IPS DF 4.7 (cell line): ENCODE data around the gene CYB561.

Source experiments
- DNase-seq: peaks from one replicate; pipeline ENCODE4 v3.0.0-alpha.2; 2013; ENCODE audit warnings: low spot score; ENCODE audit errors: extremely low read depth

CYB561 gene

GRCh38 chr17:63451150-63451549, 5.0 kb upstream of the CYB561 start:
- no peak for DNase-seq

DNA sequence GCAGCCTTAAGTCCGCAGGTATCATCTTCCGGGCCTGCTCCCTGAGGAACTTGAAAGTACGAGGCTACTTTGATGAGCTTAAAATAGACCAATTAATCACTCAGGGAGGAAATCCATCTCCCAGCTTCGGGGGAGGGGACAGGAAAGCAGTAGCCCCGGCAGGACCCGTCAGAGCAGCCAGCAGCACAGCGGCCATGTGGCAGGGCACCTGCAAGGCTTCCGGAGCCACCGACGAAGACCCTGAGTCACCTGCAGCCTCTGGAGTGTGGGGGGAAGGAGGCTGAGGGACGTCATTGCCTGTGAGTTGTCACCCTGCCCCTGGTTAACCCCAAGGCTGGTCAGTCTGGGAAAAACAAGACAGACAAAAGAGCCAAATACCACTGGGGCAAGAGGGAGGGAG, 4.4 kb upstream of the CYB561 start:
- no peak for DNase-seq

DNA sequence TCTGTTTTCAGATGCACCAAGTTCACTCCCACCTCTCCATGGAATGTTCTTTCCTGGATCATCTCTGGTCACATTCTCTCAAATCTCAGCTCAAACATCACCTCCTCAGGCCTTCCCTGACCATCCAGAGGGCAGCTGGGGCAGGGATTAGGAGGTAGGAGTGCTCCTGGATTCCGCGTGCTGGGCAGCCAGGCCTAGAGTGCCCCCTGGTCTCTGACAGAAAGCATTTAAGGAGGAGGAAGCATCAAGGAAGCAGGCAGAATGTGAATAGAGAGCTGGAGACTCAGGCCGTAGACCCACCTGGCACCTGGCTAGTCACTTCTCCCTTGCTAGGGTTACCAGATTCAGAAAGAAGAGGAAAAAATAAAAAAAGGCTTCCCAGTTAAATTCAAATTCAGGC, 2.5 kb upstream of the CYB561 start:
- DNase-seq = no peak

DNA sequence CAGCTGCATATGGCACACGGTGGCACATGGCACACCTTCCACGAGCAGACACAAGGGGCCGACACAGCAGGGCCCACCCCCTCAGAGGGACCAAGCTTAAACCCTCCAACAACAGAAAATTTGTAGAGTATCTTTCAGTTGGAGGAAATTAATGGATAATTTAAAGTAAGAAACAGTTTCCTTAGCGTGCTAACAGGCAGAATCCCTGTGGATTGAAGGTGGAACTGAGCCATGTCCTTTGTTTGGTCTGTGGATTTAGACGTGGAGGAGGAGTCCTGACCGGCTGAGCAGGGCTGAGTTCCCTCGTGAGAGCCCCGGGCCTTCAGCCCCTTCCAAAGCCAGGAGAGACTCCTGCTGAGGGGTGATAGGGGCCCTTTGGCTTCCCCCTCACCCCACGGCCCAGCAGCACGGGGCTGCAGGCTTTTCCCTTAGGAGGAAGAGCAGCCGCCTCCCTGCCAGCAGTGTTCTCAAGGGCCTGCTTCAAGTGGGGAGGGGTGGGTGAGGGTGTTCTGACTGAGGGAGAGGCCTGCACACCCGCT, 1.4 kb upstream of the CYB561 start:
- no peak for DNase-seq

- no peak for DNase-seq
Observed at GRCh38 chr17:63446753-63447470, 806 bp upstream of the CYB561 start.

DNA sequence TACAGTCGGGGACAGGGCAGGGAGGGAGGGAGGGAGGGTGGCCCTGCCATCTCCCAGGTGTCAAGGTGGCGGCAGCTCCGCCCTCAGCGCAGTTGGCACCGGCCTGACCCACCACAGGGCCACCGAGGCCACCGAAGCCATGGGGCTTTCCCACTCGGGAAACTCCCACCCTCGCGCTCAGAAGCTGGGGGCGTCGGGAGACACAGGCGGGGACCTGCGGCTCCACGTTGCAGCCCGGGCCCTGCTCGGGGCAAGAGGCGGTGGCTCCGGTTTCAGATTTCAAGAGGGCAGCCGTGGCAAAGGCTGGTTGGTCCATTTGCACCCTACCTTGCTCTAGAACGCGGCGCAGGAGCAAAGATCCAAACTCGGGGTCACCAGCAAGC, 544 bp downstream of the CYB561 start:
- DNase-seq = no peak

GRCh38 chr17:63445065-63445464, 1.0 kb downstream of the CYB561 start:
- no peak for DNase-seq

GRCh38 chr17:63444457-63444856, 1.6 kb downstream of the CYB561 start:
- no peak for DNase-seq

GRCh38 chr17:63443053-63443452, 3.1 kb downstream of the CYB561 start:
- DNase-seq = no peak

GRCh38 chr17:63442549-63443035, 3.5 kb downstream of the CYB561 start:
- DNase-seq = no peak

GRCh38 chr17:63442074-63442473, 4.0 kb downstream of the CYB561 start:
- DNase-seq = no peak

- DNase-seq = no peak
Observed at GRCh38 chr17:63441654-63442053, 4.5 kb downstream of the CYB561 start.

DNA sequence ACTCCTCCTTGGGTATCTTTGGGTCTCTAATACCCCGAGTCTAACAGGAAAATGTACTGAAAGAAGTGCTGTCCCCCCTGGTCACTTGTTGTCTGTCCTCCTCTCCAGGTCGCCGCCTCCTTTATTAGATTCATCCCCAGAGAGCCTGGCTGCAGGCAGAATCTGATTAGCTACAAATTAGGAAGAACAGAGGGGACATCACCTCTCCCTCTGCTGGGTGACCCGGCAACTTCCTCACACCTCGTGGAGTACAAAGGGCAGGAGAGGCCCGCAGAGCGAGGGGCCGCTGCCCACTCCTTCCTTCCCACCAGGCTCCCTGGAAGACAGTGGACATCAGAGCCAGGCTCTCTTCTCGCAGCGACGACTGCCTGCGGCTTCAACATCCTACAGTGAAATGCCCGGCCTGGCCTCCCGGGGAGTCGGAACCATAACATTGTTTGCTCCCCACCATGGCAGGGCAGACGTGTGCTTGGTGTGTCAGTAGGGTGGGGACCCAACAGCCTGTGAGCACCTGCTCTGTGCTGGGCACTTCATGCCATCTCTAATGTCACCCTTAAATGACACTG, 5.3 kb downstream of the CYB561 start:
- no peak for DNase-seq

GRCh38 chr17:63440127-63440769, 5.9 kb downstream of the CYB561 start:
- DNase-seq = no peak

DNA sequence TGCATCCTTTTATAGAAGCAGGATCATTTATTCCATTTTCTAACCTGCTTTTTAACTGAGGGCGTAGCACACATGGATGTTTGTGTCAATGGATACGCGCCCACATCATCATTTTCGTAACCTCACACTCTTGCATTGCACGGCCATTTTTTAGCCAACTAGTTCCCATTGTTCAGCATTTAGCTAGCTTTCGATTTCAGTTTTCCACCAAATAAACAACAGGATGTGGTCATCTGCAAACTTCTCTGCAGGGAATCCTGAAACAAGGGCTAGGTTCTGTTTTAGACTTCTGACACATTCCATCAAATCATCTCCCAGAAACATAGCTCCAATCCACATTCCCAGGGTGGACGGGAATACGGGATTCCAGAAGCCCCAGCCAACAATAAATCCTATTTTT, 6.4 kb downstream of the CYB561 start:
- no peak for DNase-seq

DNA sequence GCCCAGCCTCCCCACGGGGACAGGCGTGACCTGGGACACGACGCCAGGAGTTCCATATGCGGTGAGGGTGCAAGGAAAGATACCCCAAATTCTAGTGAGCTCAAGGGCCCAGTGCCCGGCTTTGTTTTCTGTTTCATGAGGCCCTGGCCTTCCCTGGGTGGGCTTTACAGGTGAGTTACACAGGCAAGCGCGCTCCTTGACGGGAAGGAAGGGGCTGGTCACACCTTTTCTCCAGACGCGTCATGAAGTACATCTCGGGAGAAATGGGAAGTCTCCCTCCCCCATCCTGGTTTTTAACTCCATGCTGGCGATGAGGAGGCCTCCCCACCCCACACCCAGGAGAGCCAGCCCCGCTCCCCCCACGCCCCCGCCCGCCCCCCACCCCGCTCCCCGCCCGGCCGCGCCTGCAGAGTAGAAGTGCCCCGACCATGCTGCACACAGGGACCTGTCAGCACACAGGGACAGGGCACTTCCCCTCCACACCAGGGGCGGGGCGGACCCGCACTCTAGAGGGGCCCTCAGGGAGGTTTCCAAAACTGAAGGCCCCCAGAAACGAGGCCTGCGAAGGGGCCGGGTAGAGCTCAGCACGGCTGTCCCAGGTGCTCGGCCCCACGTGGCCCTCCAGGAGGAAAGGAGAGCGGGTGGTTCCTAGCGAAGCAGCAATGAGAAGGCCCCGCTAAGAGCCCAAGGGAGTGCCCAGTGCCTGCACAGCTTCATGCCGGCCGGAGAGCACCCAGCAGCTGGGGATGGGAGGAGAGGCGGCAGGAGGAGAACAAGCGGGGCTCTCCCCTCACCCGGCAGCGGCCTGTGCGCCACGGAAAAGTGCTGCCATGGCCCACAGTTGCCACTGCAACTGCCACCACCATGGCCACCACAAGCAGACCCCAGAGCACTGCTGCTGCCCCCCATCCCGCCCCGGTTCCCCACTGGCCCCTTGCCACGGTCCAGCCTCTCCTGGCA, 7.7 kb downstream of the CYB561 start:
- no peak for DNase-seq

DNA sequence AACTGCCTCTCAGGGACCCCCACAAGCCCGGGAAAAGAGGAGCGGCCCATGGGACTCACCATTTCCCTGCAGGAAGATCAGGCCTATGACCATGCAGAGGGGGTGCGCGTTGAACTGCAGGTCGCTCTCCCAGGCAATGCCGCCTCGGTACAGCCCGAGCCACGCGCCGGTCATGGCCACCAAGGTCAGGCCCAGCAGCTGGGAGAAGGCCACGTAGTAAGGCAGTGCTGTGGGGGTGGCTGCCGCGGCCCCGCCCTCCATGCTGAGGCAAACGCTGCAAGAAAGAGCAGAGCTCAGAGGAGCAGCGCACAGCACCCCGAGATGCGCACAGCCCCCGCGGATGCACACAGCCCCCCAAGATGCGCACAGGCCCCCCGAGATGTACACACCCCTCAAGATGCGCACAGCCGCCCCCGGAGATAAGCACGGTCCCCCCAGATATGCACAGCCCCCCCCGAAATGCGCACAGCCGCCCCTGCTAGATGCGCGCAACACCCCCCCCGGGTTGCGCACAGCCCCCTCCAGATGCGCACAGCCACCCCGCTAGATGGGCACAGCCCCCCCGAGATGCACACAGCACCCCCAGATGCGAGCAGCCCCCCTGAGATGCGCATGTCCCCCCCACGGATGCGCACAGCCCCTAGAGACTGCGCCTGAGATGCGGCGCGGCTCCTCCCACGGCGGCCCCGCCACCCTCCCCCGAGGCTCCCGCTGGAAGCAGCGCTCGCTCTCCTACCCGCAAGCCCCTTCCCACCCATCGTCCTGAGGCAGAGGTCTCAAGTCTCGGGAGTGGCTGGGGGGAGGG, 8.6 kb downstream of the CYB561 start:
- DNase-seq = no peak

- DNase-seq = no peak
Observed at GRCh38 chr17:63436523-63437110, 9.5 kb downstream of the CYB561 start.

GRCh38 chr17:63435681-63436522, 10.2 kb downstream of the CYB561 start:
- no peak for DNase-seq
